ENCODE data around the gene PGM1. TPM values are rescaled to one million over a fixed set of nuclear protein-coding genes. Genes with fewer than 3 reads are reported as not detected.

The PGM1 gene
- total and polyA plus RNA-seq, 9 of the 15 experiments (the other 6 are each of a cell fraction or from before 2014, with no cell fraction given): 0.03 to 0.31 (median 0.09) TPM; not detected in 5

GRCh38 chr1:63601061-63601460 is 7.8 kb downstream of the PGM1 start:
- CTCF ChIA-PET (ENCODE audit: low intra/inter-chr PET ratio): no interaction called here
- POLR2A ChIA-PET: interaction anchor here (0.6 kb wide), 1 partner anchor 422 kb away, joined by 3 read pairs; no protein-coding TSS in a partner anchor
- H3K4me1 ChIP-seq (replicated peaks in 1 of 2; ENCODE audit: control insufficient read depth in 2 of 2, insufficient read depth in 2 of 2, low read length in 2 of 2): no peaks in the 10 kb centered on the region
- H3K36me3 ChIP-seq (ENCODE audit: control insufficient read depth, insufficient read depth, low read length): no peaks in the 10 kb centered on the region
- no peak for ATAC-seq
- H3K4me3 ChIP-seq: no peak overlapping the region
- intact Hi-C loops (cut with micrococcal nuclease) (no loop called here), in situ Hi-C loops (cut with MboI) (no loop called here)
- no peak for DNase-seq (ENCODE audit: extremely low read depth in 1 of 4, low spot score in 3 of 4)
- no peak overlapping the region for H3K4me2 ChIP-seq (ENCODE audit: insufficient read depth, low read length)
- no peak overlapping the region for H3K9ac ChIP-seq (ENCODE audit: insufficient read depth in 1 of 2, low read depth in 2 of 2, low read length in 2 of 2)
- no peaks in the 10 kb centered on the region for H3K9me3 ChIP-seq (replicated peaks; ENCODE audit: control insufficient read depth, insufficient read depth, low read depth, low read length)
- no peak overlapping the region for H2AFZ ChIP-seq (ENCODE audit: low read depth, low read length)
- no peaks in the 10 kb centered on the region for H3K9me1 ChIP-seq (ENCODE audit: control insufficient read depth, insufficient read depth, low read length)
- no TSS peak for BruUV-seq (replicated peaks)
- H3K27ac ChIP-seq (ENCODE audit: extremely low read depth, low read depth, low read length): no peak overlapping the region
- 0% methylated on average over 3 of the region's 3 CpGs for WGBS (ENCODE audit: insufficient coverage, low coverage, missing lambda C conversion rate)
- no peaks in the 10 kb centered on the region for H4K20me1 ChIP-seq (replicated peaks; ENCODE audit: control insufficient read depth, insufficient read depth, low read length)
- no peak for FAIRE-seq
- H3K79me2 ChIP-seq (ENCODE audit: control insufficient read depth, insufficient read depth, low read length): no peaks in the 10 kb centered on the region
- peaks cover 4 to 6% of the 10 kb centered on the region in 2 experiments; a peak in 4 of 5 replicates for H3K27me3 ChIP-seq (ENCODE audit: control insufficient read depth in 2 of 2, insufficient read depth in 2 of 2, low read length in 2 of 2)
- no peak for TF ChIP-seq CREB3 (tag; conservative IDR thresholded peaks at IDR 0.05; ENCODE audit: low read depth)
- no peak for TF ChIP-seq NR1H2 (CRISPR knock-in tag; IDR thresholded peaks at IDR 0.05)
- no peak for TF ChIP-seq CGGBP1 (CRISPR knock-in tag; IDR thresholded peaks at IDR 0.05)
- TF ChIP-seq PTTG1 (tag; IDR thresholded peaks at IDR 0.05; ENCODE audit: low read depth): no peak
- TF ChIP-seq ZNF253 (CRISPR knock-in tag; conservative IDR thresholded peaks at IDR 0.05): no peak
- no peak for TF ChIP-seq ESRRB (CRISPR knock-in tag; IDR thresholded peaks at IDR 0.05; ENCODE audit: borderline replicate concordance)
- no peak for TF ChIP-seq CEBPZ (IDR thresholded peaks at IDR 0.05; ENCODE audit: borderline replicate concordance, low read depth, low read length)
- no peak for TF ChIP-seq E2F8 (IDR thresholded peaks at IDR 0.05; ENCODE audit: low read depth, partially characterized antibody)
- no peak for TF ChIP-seq ZNF518B (CRISPR knock-in tag; IDR thresholded peaks at IDR 0.05)
- TF ChIP-seq PCBP2 (IDR thresholded peaks at IDR 0.05; ENCODE audit: low read depth, low read length, poor library complexity, severe bottlenecking): no peak
- no peak for TF ChIP-seq ZNF354B (CRISPR knock-in tag; IDR thresholded peaks at IDR 0.05)

Measured in K562 (cell line).